Hepatocyte (in vitro differentiated cells): Measurements from ENCODE around the gene PRELP.

Experiments
- CTCF ChIP-seq: fragments of 200-600 bp; sonication (generic); IDR thresholded peaks from 2 replicates; pipeline ENCODE4 v1.5.1; 2016; ENCODE audit warnings: antibody characterized with exemption, mild to moderate bottlenecking; ENCODE audit not compliant: poor library complexity
- EZH2 ChIP-seq: fragments of 200-600 bp; sonication (generic); IDR thresholded peaks from 2 replicates; pipeline ENCODE4 v1.6.1; 2016; ENCODE audit warnings: antibody characterized with exemption, mild to moderate bottlenecking, borderline replicate concordance

GRCh38 chr1:203503836-203504235, 28.2 kb downstream of the PRELP start:
- no peak for TF ChIP-seq CTCF
- TF ChIP-seq EZH2 = no peak
